Activated CD8-positive, alpha-beta memory T cell treated with anti-CD3 and anti-CD28 coated beads for 4 hours (primary cell): ENCODE results near the gene TXNDC12.
"Not testable (repeated sequence)": the region's sequence is repeated elsewhere in the genome, so short reads cannot be mapped to it uniquely, and the experiment has no call there.

Experiments
- DNase-seq, 2 donors: peaks; one replicate each; pipeline ENCODE4 v3.0.0-alpha.2; 2020; ENCODE audit warnings: low read depth in 2 of 2

TXNDC12 gene

DNA sequence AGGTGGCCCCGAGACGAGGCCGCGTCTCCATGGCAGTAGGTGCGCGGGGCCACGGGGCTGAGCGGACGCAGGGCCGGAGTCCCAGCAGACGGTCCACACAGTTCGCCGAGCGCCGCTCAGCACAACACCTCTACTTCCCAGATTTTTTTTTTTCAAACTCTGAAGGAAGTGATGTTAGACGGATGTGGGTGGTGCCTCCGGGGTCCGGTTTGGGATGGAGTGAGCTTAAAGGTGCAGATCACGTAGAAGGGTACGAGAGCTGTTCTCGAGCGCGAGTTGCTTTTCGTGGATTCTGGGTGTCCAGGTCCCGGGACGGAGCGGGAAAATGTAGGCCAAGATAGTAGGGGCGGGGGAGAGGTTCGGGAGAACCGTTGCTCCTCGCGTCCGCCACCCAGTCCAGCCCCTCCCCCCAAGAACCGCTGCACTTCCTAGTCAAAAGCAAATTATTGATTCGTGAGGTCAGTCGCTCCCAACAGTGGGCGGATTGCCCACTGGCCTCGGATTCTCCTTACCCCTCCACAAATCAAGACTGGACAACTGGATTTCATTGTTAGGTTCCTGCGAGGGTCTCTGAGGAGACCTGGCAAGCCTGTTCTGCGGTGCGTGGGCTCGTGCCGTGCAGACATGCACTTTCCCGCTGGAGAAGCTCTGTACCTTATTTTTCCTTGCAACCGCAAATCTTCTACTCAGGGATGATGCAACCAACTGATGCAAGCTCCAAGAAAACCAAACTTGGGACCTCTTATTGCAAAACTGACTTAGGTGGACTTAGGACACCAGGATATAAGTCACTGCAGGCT is at the start of gene TXNDC12:
TXNDC12 (minus strand) TSS at position 126 of the 800 bp plus-strand sequence; CDS start at position 31, 95 bp downstream.
- peak; percentile 12 to 18 for DNase-seq

DNA sequence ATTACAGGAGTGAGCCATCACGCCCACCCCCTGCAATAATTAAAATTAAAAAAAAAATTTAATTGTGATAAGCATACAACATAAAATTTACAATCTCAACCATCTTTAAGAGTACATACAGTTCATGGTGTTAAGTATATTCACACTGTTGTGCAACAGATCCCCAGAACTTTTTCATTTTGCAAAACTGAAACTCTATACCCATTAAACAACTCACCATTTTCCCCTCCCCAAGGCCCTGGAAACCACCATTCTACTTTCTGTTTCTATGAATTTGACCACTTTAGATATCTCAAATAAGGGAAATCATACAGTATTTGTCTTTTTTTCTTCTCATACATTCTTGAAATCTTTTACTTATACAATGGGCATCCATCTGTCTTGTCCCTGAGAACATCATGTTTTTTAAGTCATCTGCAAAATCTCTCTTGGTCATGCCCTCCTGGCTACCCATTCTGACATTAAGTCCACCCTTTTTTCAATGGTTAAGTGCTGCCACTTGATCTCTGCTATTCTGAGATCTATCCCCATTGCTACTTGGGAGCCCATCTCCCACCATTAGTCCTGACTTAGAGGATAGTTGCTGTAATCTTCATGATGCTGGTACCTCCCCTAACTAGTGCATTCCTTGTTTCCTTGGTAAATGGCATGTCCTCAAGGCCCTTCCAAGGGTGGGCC is 47.5 kb upstream of the TXNDC12 start:
- DNase-seq = no peak

- no peak for DNase-seq
These were observed 43.3 kb upstream of the TXNDC12 start for GRCh38 chr1:52098139-52098871.

- DNase-seq = no peak
These were observed 41.2 kb upstream of the TXNDC12 start for GRCh38 chr1:52096216-52096615.

GRCh38 chr1:52094300-52094699 is 39.3 kb upstream of the TXNDC12 start:
- DNase-seq = not testable (repeated sequence)

DNA sequence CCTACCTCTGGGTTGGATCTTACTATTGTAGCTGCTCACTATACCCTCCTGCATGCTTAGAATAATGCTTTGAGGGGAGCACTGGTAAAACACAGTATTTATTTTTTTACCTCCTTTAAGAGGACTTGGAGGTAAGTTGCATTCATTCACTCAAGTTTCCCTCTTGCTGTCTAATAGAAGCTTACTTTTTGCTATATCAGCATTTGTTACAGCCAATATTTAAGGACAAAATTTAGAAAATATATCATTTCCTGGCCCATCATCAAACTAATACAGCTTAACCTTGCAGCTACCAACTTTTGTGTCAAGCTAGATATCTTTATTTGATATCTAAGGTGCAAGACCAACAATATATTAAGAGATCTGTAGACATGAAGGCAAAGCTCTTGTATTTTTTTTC is 32.9 kb upstream of the TXNDC12 start:
- DNase-seq = not testable (repeated sequence)

DNA sequence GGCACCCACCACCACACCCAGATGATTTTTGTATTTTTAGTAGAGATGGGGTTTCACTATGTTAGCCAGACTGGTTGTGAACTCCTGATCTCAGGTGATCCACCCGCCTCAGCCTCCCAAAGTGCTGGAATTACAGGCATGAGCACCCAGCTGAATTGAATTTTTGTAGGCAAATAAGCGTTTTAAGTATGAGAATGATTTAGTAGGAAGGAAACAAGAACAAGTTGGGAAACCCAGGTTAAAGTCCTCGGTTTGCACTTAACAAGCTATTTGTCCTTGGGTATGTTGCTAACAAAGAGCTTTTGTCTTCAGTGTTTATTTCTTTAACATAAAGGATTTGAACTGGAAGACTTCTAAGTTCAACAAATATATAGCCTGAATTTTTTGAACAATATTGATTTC is 25.0 kb upstream of the TXNDC12 start:
- no peak for DNase-seq

GRCh38 chr1:52077277-52077676 is 22.3 kb upstream of the TXNDC12 start:
- DNase-seq = not testable (repeated sequence)

DNA sequence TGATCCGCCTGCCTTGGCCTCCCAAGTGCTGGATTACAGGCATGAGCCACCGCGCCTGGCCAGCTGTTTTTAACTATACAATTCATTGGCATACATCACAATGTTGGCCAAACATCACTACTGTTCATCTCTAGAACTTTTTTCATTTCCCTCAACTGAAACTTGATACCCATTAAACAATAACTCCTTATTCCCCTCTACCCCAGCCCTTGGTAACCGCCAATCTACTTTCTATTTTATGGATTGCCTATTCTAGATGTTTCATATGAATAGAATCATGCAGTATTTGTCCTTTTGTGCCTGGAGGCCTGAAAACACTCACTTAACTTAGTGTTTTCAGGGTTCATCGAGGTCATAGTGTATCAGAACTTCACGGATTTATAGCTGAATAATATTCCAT is 17.3 kb upstream of the TXNDC12 start:
- no peak for DNase-seq

DNA sequence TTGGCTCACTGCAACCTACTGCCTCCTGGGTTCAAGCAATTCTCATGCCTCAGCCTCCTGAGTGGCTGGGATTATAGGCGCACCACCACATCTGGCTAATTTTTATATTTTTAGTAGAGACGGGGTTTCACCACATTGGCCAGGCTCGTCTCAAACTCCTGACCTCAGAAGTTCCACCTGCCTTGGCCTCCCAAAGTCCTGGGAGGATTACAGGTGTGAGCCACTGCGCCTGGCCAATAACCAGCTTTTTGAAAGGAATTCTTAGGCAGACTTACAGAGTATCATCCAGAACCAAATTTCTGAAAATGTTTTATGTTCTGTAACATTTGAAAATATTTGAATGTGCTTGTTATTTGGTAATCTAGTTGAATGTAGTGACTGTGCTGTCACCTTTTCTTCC is 15.7 kb upstream of the TXNDC12 start:
- no peak for DNase-seq

- DNase-seq = no peak
These were observed 8.2 kb upstream of the TXNDC12 start for GRCh38 chr1:52063192-52063591.

GRCh38 chr1:52060822-52061221 is 5.8 kb upstream of the TXNDC12 start:
- DNase-seq = no peak

GRCh38 chr1:52059888-52060287 is 4.9 kb upstream of the TXNDC12 start:
- no peak for DNase-seq

GRCh38 chr1:52059321-52059720 is 4.3 kb upstream of the TXNDC12 start:
- DNase-seq = no peak

GRCh38 chr1:52057876-52058415 is 3.0 kb upstream of the TXNDC12 start:
- no peak for DNase-seq

- no peak for DNase-seq
These were observed 2.3 kb upstream of the TXNDC12 start for GRCh38 chr1:52057255-52057654.

GRCh38 chr1:52056937-52057231 is 1.9 kb upstream of the TXNDC12 start:
- no peak for DNase-seq

DNA sequence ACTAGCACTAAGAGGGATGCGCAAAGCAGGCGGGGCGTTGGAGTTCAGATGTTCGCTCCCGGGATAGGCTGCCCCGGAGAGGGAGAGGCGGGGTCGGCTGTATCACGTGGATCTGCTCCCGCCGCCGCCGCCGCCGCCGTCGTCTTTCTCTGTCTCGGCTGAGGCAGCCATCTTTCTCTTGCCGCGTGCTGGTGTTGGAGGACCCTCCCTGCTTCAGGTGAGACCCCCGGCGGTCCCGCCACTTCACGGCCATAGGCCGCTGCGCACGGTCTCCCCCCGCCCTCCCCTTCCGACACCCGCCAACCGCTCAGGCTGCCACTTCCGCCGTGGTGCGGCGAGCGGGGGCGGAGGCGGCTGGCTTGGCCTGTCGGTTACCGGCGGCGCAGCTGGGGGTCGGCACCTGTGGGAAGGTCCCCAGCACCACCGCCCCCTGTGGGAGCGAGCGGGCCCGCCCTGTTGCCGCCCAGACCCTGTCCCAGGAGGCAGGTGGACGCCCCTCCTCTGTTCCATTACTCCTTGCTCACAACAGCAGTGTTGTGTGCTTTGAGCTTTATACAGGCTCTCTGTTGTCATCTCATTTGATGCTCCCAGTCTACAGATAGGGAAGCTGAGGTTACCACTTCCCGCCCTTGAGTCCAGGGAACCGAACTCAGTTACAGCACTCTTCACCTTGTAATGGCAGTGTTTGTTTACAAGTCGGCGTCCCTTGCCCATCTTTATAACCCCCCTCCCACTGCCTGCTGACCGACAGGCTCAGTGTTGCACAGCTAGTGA is 1.4 kb upstream of the TXNDC12 start, which contains the start of gene BTF3L4:
BTF3L4 (plus strand) TSS at position 133 of the 774 bp plus-strand sequence. CDS start 3,553 bp downstream, outside the sequence.
- DNase-seq = peak; percentile 79 to 85

DNA sequence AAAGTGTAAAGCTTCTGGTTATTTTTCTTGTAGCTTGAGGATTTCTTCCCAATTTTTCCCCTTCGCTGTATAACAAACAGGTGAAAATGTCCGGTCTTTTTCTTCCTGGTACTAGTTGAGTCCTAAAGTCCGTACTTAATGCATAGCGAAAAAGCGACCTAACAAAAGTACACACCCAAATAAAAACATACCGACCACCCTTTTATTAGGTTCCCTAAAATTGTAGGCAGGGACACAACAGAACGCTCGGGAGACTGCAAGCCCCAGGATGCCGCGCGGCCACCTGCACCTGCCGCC is 823 bp upstream of the TXNDC12 start:
- no peak for DNase-seq

GRCh38 chr1:52054496-52055065 is 410 bp downstream of the TXNDC12 start:
- no peak for DNase-seq

DNA sequence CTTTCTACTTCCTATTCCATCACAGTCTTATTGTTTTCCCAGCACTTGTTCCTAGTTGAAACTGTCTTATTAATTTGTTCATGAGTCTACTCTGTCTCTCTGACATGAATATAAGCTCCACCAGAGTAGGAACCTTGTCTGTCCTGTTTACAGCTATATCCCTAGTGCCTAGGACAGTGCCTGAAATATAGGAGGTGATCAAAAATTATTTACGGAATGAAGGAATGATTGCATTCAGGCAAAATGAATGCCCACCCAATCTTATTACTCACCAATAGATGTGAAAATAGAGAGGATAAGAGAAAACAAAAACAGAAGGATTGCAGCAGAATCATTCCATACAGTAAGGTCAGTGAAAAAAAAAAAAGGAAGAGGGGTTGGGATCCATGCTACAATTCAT is 1.1 kb downstream of the TXNDC12 start:
- no peak for DNase-seq
